ENCODE data around the gene KLRK1. TPM values are rescaled to one million over a fixed set of nuclear protein-coding genes. Genes with fewer than 3 reads are reported as not detected.
"Not testable (repeated sequence)": the region's sequence is repeated elsewhere in the genome, so short reads cannot be mapped to it uniquely, and the experiment has no call there.

KLRK1 gene
- polyA plus RNA-seq, 4 donors: 0.24 to 1.1 (median 0.69) TPM

- peak in 3 of 4 donors; percentile 51 to 82 (median 67) for DNase-seq (ENCODE audit: low read depth in 4 of 4, low spot score in 2 of 4)
Observed at GRCh38 chr12:10363914-10364814, 25.7 kb downstream of the KLRK1 start.

- peak in 1 of 4 donors; percentile 55 for DNase-seq (ENCODE audit: low read depth in 4 of 4, low spot score in 2 of 4)
Observed at GRCh38 chr12:10363658-10363913, 26.3 kb downstream of the KLRK1 start.

DNA sequence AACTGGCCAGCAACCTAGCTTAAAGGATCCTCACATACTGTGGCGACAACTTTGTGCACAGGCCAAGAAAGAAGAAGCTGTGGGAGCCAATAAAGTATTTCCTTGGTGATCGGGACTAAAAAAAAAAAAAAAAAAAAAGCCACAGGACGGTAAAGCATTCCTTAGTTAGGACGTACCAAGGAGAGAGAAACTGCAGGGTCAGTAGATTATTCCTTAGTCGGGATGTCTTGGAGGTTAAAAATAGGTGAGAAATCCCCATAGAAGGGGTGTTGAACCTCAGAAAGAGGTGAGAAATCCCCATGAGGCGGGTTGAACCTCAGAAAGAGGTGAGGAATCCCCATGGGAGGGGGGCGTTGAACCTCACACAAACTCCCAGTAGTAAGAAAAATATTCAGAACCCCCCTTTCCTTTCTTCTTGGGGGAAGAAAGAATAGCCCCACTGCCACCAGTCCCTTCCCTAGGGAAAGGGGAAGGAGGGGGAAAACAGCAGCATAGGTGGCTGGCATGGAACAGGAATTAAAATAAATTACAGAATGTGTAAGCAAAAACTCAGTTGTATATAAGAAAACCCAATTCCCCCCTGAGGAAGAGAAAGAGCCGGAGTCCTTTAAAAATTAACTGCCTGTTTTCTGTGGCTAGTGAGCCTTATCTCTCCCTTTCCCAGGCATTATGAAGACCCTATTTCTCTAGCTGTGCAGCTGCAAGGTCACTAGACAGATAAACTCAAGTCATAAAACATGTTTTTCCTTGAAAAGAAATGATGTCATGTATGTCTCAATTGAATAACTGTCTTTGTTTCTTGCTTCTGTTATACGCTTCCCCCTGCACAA is 26.8 kb downstream of the KLRK1 start:
- peak in 1 of 4 donors; percentile 56 for DNase-seq (ENCODE audit: low read depth in 4 of 4, low spot score in 2 of 4)

GRCh38 chr12:10362325-10362724 is 27.5 kb downstream of the KLRK1 start:
- no peak for DNase-seq (ENCODE audit: low read depth in 4 of 4, low spot score in 2 of 4)

DNA sequence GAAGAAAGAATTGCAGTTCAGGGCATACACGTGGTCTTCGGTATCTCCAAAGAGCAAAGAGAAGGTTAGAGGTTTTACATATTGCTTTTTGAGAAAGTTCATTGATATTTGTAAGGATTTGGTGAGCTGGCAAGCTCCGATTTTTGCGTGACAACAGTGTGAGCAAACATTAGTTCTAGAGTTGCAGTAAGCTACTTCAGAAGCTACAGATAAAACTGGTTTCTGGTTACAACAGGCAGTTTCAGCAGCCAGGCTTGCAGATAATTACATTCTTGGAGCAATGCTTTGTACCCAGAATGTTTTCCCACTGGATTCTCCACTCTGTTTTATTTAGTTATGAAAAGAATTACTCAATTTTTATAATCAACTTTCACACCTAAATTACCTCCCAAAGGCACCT is 28.2 kb downstream of the KLRK1 start:
- DNase-seq (ENCODE audit: low read depth in 4 of 4, low spot score in 2 of 4): no peak

- no peak for DNase-seq (ENCODE audit: low read depth in 4 of 4, low spot score in 2 of 4)
Observed at GRCh38 chr12:10361084-10361483, 28.8 kb downstream of the KLRK1 start.

DNA sequence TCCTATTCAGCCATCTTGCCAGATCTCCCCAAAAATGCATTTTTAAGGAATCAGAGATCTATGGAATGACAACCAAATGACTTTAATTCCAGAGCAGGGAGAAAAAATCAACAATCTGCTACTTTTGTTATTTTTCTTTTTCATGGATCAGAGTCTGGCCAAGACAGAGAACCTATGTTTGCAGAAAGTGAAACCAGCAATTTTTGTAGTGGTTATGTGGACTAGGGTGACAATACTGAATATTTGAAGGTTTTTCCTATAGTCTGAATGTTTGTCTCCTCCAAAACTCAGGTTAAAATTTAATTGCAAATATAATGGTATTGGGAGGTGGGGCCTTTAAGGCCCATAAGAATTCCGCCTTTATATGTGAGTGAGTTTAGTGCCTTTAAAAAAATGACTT is 30.9 kb downstream of the KLRK1 start:
- DNase-seq (ENCODE audit: low read depth in 4 of 4, low spot score in 2 of 4): no peak

- no peak for DNase-seq (ENCODE audit: low read depth in 4 of 4, low spot score in 2 of 4)
Observed at GRCh38 chr12:10358131-10358530, 31.7 kb downstream of the KLRK1 start.

- DNase-seq (ENCODE audit: low read depth in 4 of 4, low spot score in 2 of 4): no peak
Observed at GRCh38 chr12:10354502-10354901, 35.3 kb downstream of the KLRK1 start.

GRCh38 chr12:10354071-10354470 is 35.8 kb downstream of the KLRK1 start:
- no peak for DNase-seq (ENCODE audit: low read depth in 4 of 4, low spot score in 2 of 4)

GRCh38 chr12:10351457-10351856 is 38.4 kb downstream of the KLRK1 start:
- not testable (repeated sequence) for DNase-seq (ENCODE audit: low read depth in 4 of 4, low spot score in 2 of 4)

DNA sequence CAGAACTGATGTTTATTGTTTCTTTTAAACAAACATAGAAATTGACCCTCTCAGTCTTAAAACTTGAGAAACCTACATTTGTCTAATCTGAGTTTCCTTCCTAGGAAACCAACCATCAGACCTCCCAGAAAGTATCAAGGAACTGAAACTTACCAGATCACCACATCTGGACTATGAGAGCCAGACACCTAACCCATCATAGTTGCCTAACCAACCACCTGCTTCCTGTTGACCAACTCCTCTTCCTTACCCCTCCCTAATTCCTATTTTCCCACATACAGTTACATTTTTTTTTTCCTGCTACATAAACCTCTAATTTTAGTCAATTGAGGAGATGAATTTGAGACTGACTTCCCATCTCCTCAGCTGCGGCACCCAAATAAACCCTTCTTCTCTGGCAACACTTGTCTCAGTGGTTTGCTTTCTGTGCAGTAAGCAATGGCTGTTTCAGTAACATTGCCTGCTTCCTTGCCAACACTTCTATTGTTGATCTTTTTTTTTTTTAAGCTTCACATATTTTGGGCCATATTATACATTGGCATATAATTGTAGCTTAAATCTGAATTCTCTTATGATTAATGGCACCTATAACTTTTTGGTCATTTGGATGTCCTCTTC is 47.8 kb downstream of the KLRK1 start:
- DNase-seq (ENCODE audit: low read depth in 4 of 4, low spot score in 2 of 4): no peak

DNA sequence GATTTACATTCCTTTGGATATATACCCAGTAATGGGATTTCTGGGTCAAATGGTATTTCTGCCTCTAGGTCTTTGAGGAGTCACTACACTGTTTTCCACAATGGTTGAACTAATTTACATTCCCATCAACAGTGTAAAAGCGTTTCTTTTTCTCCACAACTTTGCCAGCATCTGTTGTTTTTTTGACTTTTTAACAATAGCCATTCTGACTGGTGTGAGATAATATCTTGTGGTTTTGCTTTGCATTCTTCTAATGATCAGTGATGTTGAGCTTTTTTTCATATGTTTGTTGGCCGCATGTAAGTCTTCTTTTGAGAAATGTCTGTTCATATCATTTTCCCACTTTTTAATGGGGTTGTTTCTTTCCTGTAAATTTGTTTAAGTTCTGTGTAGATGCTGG is 48.9 kb downstream of the KLRK1 start:
- not testable (repeated sequence) for DNase-seq (ENCODE audit: low read depth in 4 of 4, low spot score in 2 of 4)

GRCh38 chr12:10339053-10339840 is 50.6 kb downstream of the KLRK1 start:
- no peak for DNase-seq (ENCODE audit: low read depth in 4 of 4, low spot score in 2 of 4)

DNA sequence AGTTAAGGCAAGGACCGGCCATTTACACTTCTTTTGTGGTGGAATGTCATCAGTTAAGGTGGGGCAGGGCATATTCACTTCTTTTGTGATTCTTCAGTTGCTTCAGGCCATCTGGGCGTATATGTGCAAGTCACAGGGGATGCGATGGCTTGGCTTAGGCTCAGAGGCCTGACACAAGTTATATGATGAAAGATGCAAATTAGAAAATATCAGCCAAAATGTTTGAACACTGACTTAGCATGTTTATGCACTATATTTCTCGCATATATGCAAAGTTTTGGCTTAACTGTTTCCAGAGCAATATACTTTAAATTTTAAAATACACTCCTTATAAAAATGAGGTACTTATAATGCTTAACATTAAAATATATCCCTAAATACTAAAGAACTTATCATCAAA is 51.4 kb downstream of the KLRK1 start:
- not testable (repeated sequence) for DNase-seq (ENCODE audit: low read depth in 4 of 4, low spot score in 2 of 4)

GRCh38 chr12:10336196-10336595 is 53.6 kb downstream of the KLRK1 start:
- DNase-seq (ENCODE audit: low read depth in 4 of 4, low spot score in 2 of 4): not testable (repeated sequence)

GRCh38 chr12:10331642-10332239 is 58.1 kb downstream of the KLRK1 start:
- DNase-seq (ENCODE audit: low read depth in 4 of 4, low spot score in 2 of 4): peak in 3 of 4 donors; percentile 18 to 34 (median 21)

- not testable (repeated sequence) for DNase-seq (ENCODE audit: low read depth in 4 of 4, low spot score in 2 of 4)
Observed at GRCh38 chr12:10328691-10329090, 61.1 kb downstream of the KLRK1 start.

All from left renal cortex interstitium (tissue), 4 donors.